GM18499 (cell line): ENCODE measurements around the gene HDAC5.

ENCODE experiments used
- ATAC-seq: cut with Tn5 transposase; IDR thresholded peaks from one replicate; pipeline ENCODE4 v1.9.1; 2021; ENCODE audit warnings: moderate number of reproducible peaks; ENCODE audit not compliant: insufficient read depth, unreplicated experiment

The HDAC5 gene

DNA sequence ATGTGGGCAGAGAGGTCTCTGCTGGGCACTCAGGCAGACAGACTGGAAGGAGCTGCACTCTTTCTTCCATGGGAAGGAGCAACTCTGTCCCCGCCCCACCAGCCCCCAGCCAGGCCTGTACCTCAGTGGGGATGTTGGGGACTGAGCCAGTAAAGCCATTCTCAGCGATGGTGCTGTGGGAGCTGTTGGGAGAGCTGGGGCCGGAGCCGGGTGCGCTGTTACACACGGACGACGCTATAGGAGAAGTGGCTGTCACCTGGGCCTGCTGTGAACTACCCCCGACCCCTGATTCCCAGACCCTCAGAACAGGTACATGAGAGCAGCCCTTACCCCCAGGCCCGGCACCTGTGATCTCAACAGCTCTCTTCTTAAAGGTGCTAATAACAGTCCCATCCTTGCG lies 31.4 kb downstream of the HDAC5 start:
- no peak for ATAC-seq

DNA sequence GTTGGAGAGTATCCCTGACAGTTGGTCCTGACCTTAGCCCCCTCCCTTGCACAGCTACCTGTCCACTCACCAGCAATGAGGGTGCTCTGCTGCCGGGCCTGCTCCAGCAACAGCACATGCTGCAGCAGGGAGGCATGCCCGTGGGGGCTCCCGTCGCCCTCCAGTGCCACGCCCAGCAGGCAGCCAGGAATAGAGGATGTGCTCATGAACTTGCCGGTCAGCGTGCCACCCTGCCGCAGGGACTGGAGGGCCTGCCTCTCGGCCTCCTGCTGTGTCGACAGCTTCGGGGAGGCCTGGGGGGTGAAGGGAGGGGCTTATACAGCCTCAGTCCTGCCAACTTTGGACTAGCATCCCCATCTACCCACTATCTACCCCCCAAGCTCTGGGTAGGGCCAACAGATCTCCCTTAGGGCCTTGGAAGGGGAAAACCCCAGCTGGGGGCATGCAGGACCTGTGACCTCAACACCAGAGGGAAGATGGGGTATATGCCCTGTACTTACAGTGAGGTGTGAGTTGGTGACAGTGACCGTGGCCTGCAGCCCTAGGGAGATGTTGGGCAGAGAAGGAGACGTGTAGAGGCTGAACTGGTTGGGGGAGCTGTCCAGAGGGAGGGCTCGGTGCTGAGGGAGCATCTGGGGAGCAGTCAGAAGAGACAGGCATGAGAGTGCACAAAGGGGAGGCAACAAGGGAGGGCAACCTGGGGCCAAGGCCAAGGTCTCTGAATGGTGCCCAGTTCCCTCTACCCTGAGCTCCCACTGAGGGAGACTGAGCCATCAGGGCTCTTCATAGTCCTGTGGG lies 32.0 kb downstream of the HDAC5 start:
- ATAC-seq, result no peak

DNA sequence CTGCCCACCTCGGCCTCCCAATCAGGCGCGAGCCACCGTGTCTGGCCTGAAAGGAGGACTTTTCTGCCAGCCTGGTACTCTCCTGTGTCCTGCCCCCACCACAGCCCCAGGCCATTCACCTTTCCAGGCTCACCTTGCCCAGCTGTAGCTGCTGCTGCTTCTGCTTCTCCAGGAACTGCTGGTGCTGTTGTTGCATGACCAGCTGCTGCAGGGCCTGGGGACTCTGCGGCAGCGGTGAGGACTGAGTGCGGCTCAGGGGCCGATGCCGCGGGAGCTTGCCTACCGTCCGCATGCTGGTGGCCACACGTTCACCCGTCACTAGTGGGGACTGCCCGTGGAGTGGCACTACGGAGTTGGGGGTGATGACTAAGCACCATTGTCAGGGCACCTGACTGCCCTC lies 35.2 kb downstream of the HDAC5 start:
- ATAC-seq, result no peak

DNA sequence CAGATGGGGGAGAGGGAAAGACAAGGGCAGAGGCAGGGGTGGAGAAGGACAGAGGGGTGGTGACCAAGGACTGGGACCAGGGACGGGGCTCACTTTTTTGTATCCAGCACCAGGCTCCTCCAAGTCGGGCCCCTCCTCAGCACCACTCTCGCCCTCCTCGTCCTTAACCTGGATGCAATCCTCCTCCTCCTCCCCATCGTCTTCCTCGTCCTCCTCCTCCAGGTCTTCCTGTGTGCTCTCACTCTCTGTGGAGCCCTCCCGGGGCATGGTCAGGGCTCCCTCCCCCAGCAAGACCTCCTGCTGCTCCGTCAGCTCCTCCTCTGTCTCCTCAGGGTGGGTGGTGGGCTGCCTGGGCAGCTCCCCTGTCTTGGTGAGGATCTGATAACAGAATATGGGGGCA lies 36.1 kb downstream of the HDAC5 start:
- ATAC-seq, result no peak

DNA sequence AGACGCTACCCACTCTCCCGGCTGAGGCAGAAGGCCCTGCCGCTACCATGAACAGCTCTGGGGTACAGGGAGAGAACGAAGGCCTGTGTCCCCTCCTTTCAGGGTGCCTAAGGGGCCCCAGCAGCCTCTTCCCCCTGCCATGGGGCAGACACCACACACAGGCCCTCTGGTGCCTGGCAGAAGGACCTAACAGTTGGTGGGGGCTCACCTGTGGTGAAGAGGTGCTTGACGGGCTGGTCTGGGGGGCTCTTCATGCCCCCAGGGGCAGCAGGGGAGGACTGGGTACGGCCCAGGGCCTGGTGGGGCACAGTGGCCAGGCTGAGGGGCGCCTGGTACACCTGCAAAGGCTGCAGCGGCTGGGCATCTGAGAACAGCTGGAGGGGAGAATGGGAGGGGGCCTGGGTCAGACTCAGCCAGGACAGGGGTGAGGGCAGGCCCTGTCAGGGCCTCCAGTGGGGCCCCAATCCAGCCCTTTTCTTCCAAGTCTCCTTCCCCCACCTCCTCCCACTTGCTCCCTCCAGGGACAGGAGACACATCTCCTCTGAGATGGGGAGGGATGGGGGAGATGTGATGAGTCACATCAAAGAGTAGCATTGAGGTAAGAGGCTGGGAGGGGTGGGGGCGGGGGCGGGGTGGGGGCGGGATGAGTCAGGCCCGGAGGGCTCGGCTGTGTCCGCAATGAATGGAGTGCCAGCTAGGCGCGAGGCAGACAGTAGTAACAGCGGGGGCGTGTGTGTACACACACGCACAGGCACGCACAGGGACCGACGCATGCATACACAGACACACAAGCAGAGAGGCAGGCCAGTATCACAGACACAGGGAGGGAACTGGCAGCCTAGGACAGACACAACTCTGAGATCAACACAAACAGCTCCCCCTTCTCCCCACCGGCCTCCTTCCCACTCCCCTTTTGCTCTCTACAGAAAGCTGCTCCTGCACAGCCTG lies 36.8 kb downstream of the HDAC5 start:
- no peak for ATAC-seq

DNA sequence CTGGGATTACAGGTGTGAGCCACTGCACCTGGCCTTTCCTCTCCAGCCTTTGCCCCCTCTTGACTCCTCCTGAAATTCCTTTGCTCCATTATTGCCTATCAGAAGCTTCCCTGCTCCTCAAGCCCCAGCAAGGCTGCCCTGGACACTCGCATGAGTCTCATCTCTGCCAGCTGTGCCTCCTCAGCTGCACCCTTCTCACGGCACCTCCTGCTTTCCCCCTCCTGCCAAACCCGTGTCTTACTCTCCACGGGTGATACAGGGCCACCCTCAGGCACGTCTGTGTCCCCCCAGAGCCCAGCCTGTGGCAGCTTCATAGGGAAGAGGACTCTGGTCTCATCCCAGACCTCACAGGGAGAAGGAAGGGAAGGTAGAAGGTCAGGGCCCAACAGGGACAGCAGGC lies 37.5 kb downstream of the HDAC5 start:
- no peak for ATAC-seq

DNA sequence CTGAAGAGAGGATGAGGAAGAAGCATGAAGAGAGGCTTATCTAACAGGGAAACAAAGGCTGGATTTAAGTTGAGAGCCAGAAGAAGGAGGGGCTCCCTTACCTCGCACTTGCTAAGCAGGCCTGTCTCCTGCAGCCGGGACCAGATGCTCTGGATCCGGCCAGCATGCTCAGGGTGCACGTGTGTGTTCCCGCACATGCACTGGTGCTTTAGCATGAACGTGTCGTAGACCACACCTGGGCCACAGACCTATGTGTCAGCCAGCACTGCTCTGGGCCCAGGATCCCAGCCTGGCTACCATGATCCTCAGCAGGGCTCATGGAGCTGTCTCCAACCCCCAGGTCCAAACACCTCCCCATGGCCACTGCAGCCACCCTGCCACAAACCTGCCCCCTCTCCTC lies 38.5 kb downstream of the HDAC5 start:
- ATAC-seq, result no peak

DNA sequence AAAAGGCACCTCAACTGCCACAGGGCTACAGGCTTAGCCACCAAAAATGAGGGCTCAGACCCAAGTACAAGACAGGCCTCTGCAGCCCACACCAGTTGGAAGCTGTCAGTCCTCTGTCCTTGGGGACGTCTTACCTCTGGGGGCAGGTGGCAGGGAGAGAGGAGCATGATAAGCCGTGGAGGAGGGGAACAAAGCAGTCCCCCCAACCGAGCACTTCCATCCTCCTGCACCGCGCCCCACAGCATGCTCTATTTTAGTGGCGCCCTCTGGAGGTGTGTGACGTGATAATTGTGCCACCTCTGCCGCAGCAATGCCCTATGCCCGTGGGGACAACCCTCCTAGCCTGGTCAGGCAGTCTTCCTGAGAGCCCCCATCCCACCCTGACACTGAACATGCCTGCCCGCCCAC lies 39.3 kb downstream of the HDAC5 start:
- ATAC-seq, result no peak

DNA sequence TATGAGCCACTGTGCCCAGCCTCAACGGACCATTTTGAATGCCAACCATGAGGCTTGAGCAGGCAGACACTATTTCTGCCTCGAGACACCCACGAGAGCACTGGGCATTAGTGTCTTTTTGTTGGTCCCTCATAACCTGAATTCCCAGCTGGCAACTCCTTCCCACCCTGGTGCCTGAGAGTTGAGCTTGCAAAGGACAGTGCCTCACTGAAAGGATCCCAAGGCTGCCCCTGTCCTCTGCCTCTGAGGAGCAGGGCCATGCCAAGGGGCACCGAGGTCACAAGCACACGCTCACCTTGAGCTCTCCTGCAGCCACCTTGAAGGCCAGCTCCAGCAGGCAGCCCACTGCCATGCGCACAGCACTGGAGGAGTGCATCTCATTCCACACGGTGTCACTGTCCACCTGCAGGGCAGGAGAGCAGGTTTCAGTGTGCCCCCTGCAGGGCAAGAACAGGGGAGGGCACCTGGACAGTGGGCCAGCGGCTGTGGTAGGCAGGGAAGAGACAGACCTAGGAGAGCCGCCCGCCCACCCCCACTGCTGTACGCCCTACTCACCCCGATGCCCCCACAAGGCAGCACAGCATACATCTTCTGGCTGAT lies 40.1 kb downstream of the HDAC5 start:
- no peak for ATAC-seq

DNA sequence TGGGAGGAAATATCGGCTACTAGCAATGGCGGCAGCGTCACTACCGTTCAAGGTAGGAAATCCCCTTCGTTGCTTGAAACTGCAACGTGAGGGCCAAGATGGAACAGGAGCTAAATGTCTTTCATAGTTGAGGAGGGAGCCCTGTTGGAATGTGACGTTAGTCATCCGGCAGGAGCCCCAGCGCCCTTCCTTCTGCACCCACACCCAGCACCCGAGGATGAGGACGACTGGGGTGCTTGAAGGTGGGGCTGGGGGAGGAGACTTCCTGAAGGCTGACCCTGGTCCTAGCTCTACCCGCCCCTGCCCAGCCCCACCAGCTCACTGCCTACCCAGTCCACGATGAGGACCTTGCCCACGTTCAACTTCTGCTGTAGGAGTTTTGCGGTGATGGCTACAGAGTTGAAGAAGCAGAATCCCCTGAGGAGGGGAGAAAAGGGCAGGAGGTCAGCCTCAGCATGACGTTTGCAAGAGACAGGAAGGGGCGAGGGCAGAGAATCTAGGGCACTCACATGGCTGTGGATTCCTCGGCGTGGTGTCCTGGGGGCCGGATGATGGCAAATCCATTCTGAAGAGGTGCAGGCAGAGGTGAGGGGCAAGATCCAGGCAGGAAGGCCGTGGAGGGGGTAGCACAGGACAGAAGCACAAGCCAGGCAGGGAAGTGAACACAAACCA lies 41.0 kb downstream of the HDAC5 start:
- no peak for ATAC-seq

DNA sequence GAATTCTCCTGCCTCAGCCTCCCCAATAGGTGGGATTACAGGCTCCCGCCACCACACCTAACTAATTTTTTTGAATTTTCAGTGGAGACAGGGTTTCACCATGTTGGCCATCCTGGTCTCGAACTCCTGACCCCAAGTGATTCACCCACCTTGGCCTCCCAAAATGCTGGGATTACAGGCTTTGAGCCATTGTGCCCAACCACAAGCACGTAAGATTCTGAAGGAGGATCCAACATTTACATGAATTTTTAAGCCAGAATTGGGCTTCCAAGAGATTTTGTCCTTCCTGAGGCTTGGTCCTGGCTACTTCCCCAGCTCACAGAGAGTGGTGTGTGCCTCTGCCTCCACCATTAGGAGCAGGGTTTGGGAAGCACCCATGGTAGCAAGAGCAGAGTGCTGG lies 41.8 kb downstream of the HDAC5 start:
- no peak for ATAC-seq

DNA sequence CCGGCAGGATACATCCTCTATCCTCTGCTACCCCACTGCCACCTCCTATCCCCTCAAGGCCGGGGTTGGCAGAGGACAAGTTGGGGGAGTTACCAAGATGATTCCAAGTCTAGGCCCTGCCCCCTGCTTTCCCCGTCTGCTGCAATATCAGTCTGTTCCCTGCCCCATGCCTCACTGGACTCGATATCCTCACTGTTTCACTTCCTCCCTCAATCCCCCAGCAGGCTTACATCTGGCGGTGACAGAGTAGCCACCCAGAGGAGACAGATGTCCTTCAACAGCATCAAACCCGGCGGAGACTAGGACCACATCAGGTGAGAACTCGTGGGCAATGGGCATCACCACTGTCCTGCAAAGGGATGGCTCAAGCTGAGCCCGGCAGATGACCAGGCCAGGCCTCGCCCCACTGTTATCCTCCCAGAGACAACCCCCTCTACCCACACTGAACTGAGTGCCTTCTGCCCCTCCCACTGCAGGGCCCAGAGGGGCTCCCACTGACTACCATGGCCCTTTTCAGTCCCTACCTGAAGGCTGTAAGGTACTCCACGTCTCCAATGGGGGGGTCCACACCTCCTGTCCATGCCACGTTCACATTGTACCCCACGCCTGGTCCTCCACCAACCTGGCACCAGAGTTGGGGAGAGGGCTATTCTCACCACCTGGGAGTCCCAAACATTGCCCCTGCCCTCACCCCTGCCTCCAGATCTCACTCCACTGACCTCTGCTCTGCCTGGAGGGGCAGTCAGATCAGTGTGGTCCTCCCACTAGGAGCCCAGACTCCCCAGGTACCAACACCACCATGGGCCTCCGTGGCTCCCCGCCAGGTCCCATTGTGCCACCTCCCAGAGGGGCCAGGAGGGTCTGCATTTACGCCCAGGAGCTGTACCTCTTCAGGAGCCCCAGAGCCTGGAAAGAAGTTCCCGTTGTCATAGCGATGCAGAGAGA lies 43.3 kb downstream of the HDAC5 start:
- no peak for ATAC-seq

DNA sequence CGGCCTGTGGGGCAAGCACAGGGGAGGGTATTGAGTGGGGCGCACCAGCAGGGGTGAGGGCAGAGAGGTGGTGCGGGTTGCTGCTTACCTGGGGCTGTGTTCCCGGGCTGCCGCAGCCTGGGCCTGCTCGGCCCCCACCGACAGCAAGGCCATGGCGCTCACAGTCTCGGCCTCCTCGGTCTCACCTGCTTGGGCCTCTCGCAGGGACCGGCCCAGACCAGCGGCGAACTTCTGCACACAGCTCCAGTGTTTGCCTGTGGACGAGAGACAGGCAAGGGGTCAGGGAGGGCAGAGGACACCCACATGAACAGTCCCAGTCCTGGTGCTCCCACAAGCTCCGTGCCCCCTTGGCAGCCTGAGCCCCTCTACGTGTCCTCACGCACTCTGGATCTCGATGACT lies 45.0 kb downstream of the HDAC5 start:
- ATAC-seq, result no peak

DNA sequence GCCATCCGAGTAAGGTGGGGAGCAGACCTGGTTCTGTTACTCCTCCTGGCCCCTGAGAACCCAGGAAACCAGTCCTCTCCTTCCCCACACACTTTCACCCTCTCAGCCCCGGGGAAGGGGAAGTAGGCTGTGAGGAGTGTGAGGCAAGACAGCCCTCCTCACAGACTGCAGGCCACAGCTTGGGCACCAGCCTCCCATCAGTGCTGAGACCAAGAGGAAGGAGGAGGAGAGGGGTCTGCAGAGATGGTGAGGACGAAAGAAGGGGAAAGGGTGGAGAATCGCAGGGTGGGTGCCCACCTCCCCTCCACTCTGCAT lies 45.9 kb downstream of the HDAC5 start:
- no peak for ATAC-seq

DNA sequence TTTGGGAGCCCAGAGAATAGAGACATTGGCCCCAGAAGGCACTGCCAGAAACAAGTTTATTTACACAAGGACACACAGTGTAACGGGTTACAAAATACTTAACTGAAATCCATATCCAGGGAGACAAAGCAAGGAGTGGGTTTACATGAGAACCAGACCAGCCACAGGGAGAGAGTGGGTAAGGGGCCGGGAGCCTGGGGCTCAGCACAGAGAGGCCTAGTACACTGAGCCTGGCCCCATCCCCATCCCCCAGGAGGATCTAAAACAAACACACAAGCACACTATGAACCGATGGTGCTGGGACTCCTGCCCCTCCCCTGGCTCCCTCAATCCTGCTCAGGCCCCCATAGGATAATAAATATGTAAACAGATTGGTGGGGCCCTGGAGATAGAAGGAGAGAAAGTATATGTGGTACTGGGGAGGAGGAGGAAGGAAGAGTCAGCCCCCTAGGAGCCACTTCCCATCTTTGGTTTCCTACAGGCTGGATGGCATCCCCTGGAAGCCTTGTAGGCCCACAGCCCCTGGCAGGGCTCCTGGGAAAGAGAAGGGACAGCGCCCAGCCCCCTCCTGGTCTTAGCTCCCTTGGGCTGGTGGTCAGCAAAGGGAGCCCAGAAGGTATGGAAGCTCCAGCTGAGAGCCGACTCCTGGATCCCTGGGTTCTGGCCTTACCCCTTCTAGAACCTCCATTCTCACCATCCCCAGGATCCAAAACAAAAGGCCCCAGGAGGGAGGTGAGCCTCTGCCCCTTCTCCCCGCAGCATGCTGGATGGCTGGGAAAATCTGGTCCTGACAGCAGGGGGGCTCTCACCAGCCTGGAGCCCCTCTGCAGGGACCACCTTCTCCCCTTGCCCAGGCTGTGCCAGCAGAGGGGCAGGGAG lies 46.5 kb downstream of the HDAC5 start:
- ATAC-seq, result no peak

DNA sequence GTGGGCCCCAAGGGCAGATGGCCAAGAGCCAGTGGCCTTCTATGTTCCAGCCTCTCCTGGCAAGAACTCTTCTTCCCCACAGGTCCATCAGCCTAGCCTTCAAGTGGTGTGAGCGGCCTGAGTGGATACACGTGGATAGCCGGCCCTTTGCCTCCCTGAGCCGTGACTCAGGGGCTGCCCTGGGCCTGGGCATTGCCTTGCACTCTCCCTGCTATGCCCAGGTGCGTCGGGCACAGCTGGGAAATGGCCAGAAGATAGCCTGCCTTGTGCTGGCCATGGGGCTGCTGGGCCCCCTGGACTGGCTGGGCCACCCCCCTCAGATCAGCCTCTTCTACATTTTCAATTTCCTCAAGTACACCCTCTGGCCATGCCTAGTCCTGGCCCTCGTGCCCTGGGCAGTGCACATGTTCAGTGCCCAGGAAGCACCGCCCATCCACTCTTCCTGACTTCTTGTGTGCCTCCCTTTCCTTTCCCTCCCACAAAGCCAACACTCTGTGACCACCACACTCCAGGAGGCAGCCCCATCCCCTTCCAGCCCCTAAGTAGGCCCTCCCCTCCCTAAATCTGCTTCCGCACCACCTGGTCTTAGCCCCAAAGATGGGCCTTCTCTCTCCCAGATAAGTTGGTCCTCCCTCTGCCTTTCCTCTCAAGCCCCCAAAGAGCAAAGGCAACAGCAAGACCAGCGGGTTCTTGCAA lies 47.7 kb downstream of the HDAC5 start:
- no peak for ATAC-seq

DNA sequence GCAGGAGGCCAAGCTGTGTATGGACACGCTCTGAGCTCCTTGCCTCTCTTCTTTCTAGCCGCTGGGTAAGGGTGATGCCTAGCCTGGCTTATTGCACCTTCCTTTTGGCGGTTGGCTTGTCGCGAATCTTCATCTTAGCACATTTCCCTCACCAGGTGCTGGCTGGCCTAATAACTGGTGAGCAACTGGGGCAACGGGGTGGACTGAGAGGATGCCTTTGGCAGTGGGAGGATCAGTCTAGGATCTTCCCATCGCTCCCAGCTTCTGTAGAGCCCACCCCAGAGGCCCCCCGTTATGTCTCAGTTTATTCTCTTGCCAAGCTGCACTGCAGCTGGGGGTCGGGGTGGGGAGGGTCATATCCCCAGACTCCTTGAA lies 48.5 kb downstream of the HDAC5 start:
- no peak for ATAC-seq

DNA sequence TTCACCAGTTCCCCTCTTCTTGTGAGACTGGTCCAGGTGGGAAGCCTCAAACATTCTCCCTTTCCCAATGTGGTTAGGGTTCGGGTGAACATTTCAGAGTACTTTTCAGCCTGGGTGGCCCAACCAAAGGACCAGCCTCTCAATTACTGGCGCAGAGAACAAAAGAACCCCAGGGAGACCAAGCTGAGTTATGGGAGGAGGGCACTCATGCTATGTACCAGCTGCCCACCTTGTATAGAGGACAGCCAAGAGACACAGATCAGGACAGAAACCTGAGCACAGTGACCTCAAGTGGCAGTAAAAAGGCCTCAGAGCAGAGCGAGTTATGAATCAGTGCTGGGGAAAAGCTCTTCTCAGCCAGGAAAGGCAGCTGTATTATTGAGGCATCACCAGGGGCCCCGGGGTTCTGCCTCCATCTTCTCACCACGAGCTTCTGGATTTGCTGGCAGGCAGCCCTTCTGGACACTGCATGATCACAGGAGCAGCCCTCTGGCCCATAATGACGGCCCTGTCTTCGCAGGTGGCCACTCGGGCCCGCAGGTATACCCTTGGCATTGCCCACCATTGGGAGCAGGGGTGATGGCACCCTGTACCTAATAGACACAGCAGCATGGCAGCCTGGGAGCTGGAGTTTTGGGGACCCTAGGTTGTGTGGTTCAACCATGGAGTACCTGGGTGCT lies 49.1 kb downstream of the HDAC5 start:
- no peak for ATAC-seq
